HG03280 (cell line): ENCODE measurements around the gene ZNF296.

Experiments
- ATAC-seq: cut with Tn5 transposase; IDR thresholded peaks from one replicate; pipeline ENCODE4 v1.9.1; 2021; ENCODE audit warnings: mild to moderate bottlenecking, moderate library complexity; ENCODE audit not compliant: unreplicated experiment

The ZNF296 gene

GRCh38 chr19:45063851-45064801, 12.2 kb downstream of the ZNF296 start:
- ATAC-seq, result no peak

GRCh38 chr19:45061965-45062364, 14.3 kb downstream of the ZNF296 start:
- ATAC-seq, result no peak

DNA sequence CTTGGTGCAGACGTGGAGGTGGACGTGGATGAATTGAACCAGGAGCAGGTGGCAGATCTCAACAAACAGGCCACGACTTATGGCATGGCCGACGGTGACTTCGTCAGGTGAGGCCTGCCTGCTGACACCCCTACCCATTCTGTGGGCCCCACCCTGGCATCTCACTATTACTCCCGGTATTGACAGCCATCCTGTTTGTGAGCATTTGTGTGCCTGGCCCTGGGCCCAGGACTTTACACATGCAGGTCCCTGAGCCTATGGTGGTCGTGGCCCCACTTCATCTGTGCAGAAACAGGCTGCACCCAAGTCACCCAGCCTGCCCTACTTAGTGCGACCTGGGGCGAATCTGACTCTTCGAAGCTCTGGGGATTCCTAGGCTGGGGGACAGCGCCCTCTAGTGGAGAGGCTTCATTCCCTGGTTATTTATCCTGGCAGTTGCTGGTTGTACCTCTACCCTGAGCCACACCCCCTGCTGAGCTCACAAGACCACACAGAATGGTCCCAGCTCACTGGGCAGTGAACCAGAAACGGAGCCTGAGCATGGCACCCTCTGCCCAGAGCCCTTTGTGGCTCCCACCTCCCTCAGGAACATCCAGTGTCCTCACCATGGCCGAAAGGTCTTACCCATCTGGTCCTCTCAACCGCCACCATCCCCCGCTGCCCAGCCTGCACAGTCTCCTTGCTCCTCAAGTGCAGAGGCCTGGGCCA, 16.9 kb downstream of the ZNF296 start:
- peak; percentile 62 for ATAC-seq

DNA sequence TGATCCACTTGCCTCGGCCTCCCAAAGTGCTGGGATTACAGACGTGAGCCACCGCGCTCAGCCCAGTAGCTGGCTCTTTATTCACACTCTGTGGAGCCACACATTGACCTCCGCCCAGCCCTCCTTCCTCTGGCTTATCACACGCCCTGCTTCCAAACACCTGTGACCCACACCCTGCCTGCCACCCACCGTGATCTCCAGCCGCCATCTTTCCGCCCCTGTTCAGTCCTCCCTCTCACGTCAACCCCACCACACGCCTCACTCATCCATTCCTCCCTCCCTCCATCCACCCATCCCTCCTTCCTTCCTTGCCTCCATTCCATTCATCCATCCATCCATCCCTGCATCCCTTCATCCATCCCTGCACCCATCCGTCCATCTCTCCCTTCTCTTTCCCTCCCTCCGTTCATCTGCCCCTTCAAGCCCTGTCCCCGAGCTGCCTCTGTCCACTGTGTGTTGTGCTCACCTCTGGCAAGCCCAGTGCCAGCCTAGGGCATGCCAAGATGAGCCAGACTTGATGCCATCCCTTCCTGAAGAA, 17.6 kb downstream of the ZNF296 start:
- ATAC-seq, result no peak

DNA sequence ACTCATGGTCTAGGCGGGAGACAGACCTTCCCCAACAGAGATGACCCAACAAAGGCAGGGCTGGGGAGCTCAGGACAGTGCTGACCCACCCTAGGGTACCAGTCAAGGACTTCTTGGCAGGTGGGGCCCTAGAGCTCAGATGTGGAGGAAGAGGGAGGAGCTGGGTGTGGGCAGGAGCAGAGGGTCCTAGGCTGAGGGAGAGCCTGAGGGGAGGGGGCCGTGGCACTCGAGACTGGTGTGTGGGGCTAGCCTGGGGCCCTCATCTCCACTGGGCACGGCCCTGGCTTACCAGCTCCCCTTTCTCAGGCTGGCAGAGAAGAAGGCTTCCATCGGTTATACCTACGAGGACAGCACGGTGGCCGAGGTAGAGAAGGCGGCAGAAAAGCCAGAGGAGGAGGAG, 18.8 kb downstream of the ZNF296 start:
- no peak for ATAC-seq

GRCh38 chr19:45056831-45057230, 19.4 kb downstream of the ZNF296 start:
- no peak for ATAC-seq

- ATAC-seq, result no peak
Measured at GRCh38 chr19:45051929-45052579, 24.2 kb downstream of the ZNF296 start.

- ATAC-seq, result no peak
Measured at GRCh38 chr19:45050036-45050435, 26.2 kb downstream of the ZNF296 start.

DNA sequence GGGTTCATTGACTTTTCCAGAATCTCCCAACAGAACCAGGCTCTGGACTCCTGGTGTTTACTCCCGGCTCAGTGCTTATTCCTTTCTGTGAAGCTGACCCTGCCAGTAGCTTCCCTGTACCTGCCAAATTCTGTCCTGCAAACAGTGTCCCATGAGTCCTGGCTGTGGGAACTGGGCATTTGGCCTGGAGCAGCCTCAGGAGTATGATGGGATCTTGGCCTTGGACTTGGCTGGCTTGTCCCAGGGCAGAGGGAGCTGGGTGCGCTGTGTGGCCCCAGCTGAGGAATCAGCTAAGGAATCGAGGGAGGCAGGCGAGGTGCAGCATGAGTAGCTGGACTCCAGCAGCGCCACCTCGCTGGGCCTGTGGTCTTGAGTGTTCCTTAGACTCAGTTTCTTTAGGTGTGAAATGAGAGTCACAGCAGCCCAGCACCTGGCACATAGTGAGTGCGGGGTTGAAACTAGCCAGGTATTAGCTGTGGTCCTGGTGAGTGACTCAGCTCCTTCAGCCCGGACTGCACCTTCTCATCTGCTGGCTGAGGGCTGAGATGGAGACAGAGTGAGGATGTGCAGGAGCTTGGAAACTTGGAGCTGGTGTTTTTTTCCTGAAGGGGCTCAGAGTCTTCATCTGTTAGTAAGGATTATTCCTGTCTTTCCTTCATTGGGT, 27.1 kb downstream of the ZNF296 start:
- no peak for ATAC-seq

- peak; percentile 57 for ATAC-seq
Measured at GRCh38 chr19:45047188-45047797, 29.0 kb downstream of the ZNF296 start.

DNA sequence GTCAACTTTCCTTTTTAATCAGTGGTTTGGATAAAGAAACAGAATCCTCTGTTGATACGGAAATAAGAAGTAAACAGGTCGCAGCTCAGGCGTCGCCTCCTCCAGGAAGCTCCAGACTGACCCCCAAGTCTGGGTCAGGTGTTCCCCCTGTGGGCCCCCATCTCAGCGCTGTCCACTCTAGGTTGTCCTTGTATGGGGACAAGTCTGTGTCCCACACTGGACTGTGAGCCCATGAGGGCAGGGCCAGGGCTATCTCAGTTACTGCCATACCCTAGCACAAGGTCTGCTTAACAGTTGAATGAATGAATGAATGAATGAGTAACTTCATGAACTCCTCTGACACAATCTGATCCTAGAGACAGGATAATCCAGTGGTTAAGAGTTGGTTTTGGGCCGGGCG, 29.9 kb downstream of the ZNF296 start:
- ATAC-seq, result no peak

- no peak for ATAC-seq
Measured at GRCh38 chr19:45045671-45046353, 30.5 kb downstream of the ZNF296 start.

DNA sequence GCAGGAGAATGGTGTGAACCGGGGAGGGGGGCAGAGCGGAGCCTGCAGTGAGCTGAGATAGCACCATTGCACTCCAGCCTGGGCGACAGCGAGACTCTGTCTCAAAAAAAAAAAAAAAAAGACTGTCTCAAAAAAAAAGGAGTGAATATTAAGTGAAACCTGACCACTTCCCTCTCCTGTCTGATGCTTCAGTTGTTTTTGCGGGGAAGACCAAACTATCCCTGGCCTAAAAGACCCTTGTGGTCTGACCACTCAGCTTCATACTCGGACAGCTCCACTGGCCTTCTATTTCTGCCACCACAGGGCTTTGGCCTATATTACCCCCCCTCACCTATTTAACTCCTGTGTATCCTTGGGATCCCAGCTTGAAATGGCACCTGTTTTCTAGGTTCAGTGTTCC, 35.2 kb downstream of the ZNF296 start:
- ATAC-seq, result no peak

- ATAC-seq, result no peak
Measured at GRCh38 chr19:45040059-45040771, 36.1 kb downstream of the ZNF296 start.

- ATAC-seq, result peak; percentile 86
Measured at GRCh38 chr19:45038931-45039893, 37.1 kb downstream of the ZNF296 start, which contains the start of gene CLASRP. Gene CLASRP (plus strand): TSS chr19:45039045. CDS start chr19:45040213, 1,168 bp downstream.

DNA sequence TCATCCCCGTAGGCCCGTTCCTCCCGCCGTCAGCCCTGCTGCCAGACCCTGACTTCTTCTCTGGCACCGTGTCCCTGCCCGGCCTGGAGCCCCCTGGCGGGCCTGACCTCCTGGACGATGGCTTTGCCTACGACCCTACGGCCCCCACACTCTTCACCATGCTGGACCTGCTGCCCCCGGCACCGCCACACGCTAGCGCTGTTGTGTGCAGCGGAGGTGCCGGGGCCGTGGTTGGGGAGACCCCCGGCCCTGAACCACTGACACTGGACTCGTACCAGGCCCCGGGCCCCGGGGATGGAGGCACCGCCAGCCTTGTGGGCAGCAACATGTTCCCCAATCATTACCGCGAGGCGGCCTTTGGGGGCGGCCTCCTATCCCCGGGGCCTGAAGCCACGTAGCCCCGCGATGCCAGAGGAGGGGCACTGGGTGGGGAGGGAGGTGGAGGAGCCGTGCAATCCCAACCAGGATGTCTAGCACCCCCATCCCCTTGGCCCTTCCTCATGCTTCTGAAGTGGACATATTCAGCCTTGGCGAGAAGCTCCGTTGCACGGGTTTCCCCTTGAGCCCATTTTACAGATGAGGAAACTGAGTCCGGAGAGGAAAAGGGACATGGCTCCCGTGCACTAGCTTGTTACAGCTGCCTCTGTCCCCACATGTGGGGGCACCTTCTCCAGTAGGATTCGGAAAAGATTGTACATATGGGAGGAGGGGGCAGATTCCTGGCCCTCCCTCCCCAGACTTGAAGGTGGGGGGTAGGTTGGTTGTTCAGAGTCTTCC, 38.7 kb downstream of the ZNF296 start:
- ATAC-seq, result no peak

- ATAC-seq, result no peak
Measured at GRCh38 chr19:45035755-45036154, 40.5 kb downstream of the ZNF296 start.
